Limb (tissue), 2 donors: ENCODE results near the gene PTCSC3.

Experiments
- DNase-seq, 2 donors: peaks; one replicate each; pipeline ENCODE4 v3.0.0-alpha.2; 2016; ENCODE audit errors: extremely low spot score in 2 of 2

Gene PTCSC3

GRCh38 chr14:36176524-36176923 lies at the start of gene PTCSC3:
Gene PTCSC3 (minus strand): TSS chr14:36176722.
- DNase-seq, result peak in 1 of 2 donors; percentile 42

- no peak for DNase-seq
Observed at GRCh38 chr14:36226164-36226563, 49.6 kb upstream of the PTCSC3 start.

DNA sequence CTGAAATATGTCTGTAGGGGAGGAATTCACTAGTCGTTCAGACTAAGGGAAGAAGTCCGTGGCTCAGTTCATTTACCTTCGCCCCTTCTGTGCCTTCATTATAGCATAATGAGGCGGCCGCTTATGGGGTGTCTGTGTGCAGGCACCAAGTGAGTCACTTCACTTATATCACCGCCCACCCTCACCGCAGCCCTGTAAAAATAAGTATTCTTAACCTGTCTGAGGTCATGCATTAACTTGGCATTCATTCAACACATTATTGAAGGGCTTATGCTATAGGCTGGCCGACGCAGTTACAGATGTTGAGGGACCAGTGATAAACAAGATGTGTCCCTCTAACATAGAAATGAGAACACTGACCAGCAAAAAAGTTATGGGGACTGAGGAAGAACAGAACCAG lies 47.7 kb upstream of the PTCSC3 start:
- DNase-seq, result no peak

DNA sequence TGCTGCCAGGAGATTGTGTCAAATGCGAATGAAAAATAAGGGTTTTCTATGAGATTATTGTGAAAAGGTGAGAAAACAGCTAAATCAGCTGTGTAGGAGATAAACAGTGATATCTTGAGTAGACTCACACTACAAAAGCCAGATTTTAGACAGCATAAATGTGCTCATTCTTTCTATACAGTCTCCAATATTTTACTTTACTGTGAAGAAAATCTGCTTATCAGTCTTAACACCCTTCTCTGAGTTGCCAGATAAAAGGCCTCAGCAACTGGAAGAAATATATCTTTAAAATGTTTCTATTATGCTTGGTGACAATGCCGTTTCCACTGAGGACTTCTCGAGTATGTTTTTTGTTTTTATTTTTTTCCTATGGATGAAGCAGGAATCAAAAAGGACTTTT lies 47.0 kb upstream of the PTCSC3 start:
- no peak for DNase-seq

DNA sequence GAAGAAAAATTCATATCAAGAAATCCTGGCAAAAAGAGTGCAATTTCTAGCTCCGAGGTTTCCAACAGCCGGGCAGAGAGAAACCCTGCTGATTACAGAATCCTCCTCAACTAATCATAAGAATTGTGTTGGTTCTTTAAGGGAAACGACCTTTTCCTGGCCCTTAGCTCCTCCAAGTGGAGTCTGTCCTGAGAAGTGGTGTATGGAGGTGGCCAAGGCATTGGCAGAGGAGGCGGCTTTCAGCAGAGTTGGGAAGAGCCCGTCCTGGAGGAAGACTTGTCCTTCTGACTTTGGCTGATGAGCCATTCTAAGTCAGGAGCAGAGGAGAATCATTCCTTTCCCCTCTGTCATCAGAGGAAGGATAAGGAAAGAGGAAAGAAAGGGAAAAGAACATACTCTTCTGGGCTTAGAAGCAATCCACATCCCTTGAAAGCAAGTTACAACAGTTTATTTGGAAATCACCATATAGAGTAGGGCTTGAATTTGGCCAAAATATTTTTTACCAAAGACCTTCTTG lies 46.5 kb upstream of the PTCSC3 start:
- DNase-seq, result no peak

DNA sequence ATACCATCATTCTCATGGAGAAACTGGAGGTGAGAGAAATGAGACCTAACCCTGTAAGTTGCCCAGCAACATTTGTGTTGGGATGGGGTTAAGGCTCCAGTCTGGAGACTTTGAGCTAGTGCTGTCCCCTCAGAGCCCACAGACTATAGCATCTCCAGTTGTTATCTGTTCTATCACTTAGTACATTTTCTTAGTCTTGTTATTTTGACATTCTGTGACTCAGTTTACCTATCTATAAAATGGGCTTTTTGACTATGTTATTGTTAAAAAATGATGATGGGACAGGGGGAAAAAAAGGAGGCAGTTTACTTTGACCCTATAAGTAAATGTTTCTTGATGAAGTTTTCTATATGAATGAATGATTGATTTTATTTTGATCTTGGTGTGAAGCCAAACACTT lies 45.8 kb upstream of the PTCSC3 start:
- DNase-seq, result no peak

- no peak for DNase-seq
Observed at GRCh38 chr14:36221112-36221511, 44.6 kb upstream of the PTCSC3 start.

DNA sequence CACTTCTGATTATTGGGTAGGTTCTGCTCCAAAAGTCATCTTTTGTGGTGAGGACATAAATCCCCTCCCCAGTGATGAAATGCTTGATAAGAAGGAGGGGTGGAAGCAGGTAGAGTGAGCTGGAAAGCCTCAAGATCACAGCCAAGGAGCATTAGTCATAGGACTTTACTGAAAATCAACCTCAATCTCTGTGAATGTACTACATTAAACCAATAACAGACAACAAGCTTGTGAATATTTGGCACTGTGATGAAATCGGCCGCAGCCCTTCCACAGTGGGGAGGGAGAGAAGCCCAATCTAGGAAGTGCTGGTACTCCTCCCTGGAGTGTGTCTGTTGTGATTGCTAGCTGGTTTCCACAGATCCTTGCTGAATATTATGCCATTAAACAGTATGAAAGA lies 41.2 kb upstream of the PTCSC3 start:
- DNase-seq, result no peak

- no peak for DNase-seq
Observed at GRCh38 chr14:36217027-36217426, 40.5 kb upstream of the PTCSC3 start.

GRCh38 chr14:36215217-36215598 lies 38.7 kb upstream of the PTCSC3 start:
- DNase-seq, result no peak

GRCh38 chr14:36214476-36215216 lies 38.1 kb upstream of the PTCSC3 start:
- DNase-seq, result no peak

- no peak for DNase-seq
Observed at GRCh38 chr14:36212987-36213386, 36.5 kb upstream of the PTCSC3 start.

DNA sequence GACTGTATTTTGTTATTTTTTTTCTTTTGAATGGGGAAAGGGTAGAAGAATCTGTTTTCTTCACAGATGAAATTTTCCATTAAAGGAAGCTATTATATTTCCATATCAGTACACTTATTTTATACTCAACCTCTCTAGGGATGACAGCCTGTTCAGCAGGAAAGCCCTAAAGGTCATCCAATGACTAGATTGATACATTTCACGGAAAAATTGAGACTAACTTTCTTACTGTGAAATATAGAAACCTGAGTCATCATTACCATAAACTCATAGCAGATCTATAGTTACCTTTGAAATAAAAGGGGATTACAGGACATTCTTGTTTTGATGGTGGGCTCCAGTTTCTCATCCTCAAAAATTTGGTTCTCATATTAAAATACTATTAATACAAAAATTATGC lies 36.1 kb upstream of the PTCSC3 start:
- no peak for DNase-seq

DNA sequence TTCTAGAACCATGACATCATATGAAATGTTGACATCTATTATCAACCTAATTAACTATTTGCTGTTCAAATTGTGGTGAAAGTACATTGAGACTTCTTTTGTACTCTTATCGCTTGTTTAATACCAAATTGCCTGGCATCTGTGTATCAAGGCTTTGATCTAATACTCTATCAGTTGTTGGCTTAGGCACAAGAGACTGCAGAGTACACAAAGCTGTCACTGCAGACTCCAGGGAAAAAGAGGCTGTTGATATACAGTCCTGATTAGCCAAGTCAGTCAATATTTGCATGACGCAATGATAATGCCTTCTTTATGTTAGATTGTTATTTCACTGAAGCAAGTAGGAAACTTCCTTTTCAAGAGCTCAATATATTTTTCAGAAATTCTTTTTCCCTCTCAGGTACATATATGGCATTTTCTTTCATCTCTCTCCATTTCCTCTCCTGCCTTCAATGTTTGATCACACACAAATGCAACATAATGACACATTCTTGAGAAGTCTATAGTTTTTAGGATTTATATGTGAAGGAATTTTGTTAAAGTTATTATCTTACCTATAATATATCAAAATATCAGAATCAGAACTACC lies 32.3 kb upstream of the PTCSC3 start:
- no peak for DNase-seq

- DNase-seq, result no peak
Observed at GRCh38 chr14:36207500-36207899, 31.0 kb upstream of the PTCSC3 start.

DNA sequence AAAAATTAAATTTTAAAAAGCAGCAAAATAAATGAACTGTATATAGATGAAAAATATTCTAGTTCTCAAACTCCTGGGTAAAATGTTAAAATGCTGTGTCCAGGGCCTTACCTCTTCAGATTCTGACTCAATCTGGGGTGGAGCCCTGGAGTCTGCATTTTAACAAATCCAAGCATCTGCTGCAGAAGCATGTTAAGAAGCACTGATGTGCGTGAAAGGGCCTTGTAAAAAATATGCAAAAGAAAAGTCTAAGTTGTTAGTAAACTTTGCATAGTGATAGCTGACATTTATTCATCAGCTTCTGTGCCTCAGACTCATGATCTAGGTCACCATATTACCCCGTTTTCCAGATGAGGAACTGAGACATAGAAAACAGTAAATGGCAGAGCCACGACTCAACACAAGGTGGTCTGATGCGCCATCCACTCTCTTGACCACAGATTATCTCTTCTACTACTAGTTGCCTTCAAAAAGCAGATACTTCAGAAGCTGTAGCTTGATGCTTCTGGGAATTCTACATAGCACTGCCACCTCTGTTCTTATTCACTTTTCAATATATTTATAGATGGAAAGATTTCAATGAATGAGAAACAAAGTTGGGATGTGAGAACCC lies 28.0 kb upstream of the PTCSC3 start:
- DNase-seq, result no peak

- no peak for DNase-seq
Observed at GRCh38 chr14:36198378-36198777, 21.9 kb upstream of the PTCSC3 start.

DNA sequence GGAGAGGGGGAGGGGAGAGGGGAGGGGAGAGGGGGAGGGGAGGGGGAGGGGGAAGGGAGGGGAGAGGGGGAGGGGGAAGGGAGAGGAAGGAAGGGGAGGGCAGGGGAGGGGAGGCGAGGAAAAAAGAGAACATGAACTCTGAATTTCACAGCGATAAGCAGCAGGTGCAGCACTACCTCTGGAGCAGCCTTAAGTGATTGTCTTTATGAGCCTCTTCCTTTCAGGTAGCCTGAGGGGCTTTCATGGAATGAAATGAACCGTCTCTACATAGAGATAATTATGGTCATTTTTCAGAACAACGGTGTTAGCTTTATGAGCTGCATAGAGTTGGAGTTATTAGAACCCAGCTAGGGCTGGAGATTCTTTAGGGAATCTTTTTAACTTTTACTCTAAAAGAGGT lies 18.1 kb upstream of the PTCSC3 start:
- no peak for DNase-seq

DNA sequence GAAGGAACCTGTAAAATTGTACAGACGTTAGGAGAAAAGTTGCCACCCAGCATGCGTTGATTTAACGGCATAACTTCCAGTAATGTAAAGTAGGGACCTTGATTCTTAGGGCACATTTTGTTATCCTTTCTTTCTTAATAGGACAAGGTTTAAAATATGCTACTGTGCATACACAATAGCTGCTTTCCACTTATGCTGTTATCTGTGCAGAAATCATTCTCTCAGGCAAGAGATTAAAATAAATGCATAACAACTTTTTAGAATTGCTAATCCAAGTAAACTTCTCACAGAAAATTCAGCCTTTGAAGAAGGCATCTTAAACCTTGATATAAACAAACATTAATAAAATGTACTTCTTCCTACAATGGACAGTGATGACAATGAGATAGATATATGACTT lies 16.0 kb upstream of the PTCSC3 start:
- no peak for DNase-seq

DNA sequence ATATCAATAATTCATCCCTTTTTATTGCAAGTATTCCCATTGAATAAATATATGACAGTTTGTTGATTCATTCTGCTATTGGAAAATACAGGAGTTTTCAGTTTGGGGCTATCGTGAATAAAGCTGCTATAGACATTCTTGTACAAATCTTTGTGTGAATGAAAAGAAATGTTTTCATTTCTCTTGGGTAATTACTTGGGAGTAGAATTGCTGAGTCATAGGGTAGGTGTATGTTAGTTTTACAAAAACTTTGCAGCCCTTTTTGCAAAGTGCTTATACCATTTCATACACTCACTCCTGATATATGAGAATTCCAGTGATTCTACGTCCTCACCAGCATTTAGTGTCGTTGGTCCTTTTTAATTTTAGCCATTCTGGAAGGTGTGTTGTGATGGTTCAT lies 6.9 kb upstream of the PTCSC3 start:
- no peak for DNase-seq

DNA sequence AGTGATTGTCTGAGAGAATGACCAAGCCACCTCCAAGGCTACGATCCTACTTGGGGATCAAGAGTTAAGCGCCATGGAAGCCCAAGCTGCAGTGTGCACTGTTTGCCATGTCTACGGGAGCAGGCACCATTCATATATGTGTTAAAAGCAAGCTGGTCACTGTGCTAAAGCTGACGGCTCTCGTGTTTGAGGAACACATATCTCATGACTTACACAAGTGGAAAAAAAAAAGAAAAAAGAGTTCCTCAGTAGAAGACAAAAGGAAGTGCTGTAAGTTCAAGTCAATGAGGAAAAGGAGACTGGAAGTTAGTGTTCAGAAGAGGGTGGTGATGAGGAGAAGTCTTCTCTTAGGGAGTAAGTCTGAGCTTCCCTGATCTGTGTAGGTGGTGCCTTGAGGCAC lies 4.9 kb upstream of the PTCSC3 start:
- DNase-seq, result no peak

DNA sequence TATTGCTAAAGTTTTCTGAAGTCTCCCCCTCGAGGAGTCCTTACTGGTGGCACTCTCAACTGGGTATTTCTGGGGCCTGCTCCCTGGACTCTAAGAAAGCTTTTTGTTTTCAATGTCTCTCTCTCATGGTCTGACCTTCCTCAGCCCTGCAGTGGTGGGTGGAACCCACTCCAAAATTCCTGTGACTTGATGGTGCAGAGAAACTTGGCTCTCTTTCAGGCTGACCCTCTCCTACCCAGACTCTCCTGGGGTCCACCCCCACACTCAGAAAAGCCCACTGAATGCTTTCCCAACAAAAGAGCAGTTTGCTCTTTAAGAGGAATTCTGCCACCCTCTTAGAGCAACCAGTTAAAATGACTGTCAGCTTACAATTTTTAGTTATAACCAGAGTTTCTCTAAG lies 967 bp upstream of the PTCSC3 start:
- no peak for DNase-seq
